ENCODE results near the gene UMAD1. TPM values are rescaled to one million over a fixed set of nuclear protein-coding genes. Genes with fewer than 3 reads are reported as not detected.
A peak's percentile ranks its signal among the peaks of the same experiment; 100 is the strongest.

UMAD1 gene
- polyA plus RNA-seq, 10 donors: 8.6 to 12.3 (median 9.9) TPM

DNA sequence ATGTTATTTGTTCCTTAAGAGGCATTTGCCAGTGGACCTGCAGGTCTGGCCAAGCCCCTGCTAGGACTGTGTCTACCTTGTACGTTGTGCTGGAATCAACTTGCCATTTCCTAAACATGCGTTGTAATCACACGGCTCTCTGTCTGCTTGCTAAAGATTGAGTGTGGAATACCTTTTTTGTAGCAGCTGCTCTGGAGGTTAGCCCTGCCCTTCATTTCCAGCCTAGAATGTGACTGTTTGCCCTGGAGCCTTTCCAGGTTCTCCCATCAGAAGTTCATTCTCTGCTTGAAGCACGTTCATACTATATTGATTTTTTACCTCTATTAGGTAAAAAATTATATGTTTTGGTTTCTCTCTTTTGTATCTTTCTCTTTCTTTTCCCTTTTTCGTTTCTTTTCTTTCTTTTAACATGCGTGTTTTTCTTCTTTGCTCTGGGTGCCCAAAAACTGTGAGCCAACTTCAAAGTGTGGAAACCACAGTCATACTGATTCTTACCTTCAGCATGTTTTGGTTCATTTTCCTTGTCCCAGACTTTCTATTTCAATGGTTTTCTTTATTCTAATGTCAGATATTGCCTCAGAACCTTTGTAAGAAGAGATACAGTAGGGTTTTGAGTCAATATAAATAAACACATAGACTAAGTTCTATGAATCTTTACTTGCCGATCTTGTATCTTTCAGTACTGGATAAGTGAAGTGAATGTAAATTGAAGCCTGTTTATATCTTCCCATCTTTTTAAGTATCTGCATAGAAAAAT, 189.7 kb downstream of the UMAD1 start:
- no peak for DNase-seq

DNA sequence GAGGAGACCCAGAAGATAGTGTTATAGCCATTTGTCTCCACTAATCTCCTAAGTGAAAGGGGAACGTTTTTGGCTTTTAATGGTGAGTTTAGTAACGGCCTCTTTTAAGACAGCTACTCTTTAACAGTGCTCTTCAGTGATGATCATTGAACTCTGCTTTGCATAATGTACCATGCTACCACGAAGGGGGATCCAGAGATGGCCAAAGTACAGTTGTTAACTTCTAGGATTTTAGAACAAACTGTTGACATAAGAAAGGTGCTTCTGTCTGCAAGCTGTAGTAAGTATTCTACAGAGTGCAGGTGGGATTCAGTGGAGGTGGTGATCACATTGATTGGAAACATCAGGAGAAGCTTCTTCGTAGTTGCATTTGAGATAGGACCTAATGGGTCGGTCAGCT, 192.0 kb downstream of the UMAD1 start:
- DNase-seq: no peak

- DNase-seq: no peak
Observed at GRCh38 chr7:7834761-7835160, 194.2 kb downstream of the UMAD1 start.

- no peak for DNase-seq
Observed at GRCh38 chr7:7841027-7841426, 200.5 kb downstream of the UMAD1 start.

DNA sequence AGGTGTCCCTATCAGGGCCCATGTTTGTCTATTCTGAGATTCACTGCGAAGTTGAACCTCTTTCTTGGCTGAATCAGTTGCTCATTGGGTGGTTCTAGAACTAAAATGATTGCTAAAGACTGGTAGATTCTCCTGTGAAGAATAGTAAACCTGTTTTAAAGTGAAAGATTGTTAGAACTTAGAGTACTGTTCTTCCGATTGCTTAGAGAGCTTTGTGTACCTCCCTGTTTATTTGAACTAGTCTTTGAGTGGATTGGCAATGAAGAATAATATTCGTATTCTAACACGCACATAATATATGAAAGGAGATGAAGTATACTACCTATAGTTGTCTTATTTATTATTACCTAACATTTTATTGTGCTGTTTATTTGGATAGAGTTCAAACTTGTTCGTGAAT, 202.7 kb downstream of the UMAD1 start:
- no peak for DNase-seq

- no peak for DNase-seq
Observed at GRCh38 chr7:7843972-7844371, 203.4 kb downstream of the UMAD1 start.

GRCh38 chr7:7848246-7848645, 207.7 kb downstream of the UMAD1 start:
- no peak for DNase-seq

GRCh38 chr7:7848892-7849291, 208.3 kb downstream of the UMAD1 start:
- DNase-seq: no peak

DNA sequence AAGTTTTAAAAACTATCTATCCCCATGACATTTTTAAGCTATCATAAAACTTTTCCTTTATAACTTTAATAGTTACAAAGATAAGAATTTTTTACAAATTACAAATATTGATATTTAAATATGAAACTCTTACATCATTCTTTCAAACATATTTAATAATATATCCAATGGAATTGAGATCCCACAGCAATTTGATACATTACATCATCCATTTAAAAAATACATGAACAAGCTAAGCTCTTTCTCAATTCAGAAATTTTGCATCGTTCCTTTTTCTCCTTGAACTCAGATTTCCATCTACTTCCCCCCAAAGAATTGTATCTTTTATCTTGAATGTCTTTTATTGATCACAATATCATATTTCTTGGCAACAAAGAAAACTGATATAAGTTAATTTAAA, 209.6 kb downstream of the UMAD1 start:
- DNase-seq: no peak

GRCh38 chr7:7851381-7851780, 210.8 kb downstream of the UMAD1 start:
- DNase-seq: no peak

GRCh38 chr7:7851991-7852390, 211.4 kb downstream of the UMAD1 start:
- no peak for DNase-seq

- no peak for DNase-seq
Observed at GRCh38 chr7:7857143-7857583, 216.6 kb downstream of the UMAD1 start.

DNA sequence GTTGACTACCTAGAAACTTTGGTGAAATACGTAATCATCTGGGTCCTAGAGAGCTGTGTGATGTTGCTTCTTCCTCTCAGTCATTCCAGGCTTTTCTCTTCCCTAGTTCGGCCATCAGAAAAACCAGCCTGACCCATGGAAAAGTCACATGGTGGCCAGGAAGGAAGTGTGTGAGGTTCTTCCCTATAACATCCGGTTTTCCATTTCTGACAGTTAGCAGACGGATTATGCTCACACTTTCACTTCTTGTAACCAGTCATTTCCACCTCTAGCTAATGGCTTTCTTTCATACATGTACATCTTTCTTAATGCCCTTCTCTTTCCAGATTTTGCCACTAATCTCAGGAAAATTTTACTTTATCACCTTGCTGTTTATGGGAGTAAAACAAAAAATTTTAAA, 218.0 kb downstream of the UMAD1 start:
- peak in 1 of 3 donors; percentile 21 for DNase-seq

DNA sequence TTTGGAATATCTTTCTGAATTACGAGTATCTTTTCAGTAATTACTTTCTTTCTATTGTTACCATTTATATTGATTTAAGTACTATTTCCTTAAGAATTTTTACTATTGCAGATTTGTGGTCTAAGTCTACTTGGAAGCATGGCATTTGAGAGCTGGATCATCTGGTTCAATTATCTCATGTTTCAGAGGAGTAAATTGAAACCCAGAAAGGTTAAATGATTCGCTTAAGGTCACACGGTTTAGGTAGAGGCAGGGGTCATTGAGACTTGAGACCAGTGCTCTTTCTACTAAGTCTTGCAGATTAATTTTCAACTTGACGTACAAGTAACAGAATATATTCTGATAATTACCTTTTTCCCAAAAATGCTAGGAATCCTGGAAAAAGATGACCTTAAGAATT, 218.9 kb downstream of the UMAD1 start:
- DNase-seq: no peak

- DNase-seq: no peak
Observed at GRCh38 chr7:7861211-7861633, 220.7 kb downstream of the UMAD1 start.

GRCh38 chr7:7862393-7862792, 221.8 kb downstream of the UMAD1 start:
- no peak for DNase-seq

DNA sequence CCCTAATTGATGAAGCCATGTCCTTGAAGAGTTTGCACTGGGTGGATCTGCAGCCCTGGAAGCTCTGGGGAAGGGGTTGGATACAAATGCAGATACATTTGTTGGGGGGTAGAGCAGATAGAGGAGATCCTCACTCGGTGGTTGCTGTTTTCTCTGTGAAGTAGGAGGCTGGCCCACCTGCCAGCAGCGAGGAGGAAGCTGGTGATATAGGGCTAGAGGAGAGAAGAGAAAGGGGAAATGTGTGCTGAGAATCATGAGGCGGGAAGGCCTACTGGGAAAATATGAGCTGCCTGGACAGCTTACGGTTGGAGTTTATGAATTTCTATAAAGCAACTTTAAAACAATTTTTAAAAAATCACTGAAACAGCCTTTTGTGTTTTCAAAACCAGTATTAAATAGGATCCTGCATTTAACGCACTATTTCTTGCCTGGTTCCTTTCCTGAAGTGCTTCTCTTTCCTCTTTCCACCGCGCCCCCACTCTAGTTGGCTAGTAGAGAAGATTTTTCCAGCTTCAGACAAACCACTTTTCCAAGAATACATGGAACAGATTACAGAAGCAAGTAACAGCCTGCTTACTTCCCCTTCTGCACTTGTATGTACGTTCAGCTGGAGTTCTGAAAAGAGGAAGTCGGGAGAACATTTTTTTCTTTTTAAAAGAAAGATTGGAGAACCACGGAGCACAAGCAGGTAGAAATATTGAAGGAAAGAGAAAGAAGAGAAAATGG, 227.5 kb downstream of the UMAD1 start:
- peak in 2 of 3 donors; percentile 52 to 66 for DNase-seq

- peak in 1 of 3 donors; percentile 15 for DNase-seq
Observed at GRCh38 chr7:7868572-7868899, 228.0 kb downstream of the UMAD1 start.

DNA sequence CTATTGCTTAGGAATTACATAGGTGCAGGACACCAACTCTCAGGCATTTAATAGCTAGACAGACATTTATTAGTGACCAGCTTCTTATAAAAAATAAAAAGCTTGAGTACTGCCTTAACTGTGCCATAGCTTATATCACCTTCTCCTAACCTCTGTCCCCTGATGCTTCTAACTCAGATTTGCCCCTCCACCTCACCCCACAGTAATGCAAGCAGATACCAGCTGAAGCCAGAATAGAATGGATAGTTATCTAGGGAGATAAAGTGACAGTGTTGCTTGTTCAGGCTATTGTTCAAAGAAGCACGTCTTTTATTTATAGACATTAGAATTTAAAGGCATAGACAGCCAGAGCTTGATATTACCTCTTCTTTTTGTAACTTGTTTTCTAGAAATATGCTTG, 228.5 kb downstream of the UMAD1 start:
- DNase-seq: no peak

DNA sequence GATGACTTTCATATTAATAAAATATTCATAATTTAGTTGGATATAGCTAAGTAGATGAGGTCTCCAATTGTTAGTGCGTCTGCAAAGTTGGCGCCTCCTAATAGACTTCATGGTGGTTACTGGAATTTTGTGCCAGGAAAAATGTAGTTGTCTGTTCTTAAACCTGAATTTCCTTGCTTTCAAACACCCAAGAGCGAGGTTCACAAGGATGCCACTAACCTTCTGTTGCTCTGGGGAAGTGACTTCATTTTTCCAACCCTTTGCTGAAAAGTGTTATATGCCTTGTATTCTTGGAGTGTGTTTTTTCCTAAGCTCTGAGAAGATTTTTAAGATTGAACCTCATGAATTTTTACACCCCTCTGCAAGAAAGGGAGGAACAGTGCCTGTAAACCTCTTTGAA, 229.1 kb downstream of the UMAD1 start:
- DNase-seq: peak in 2 of 3 donors; percentile 27 to 45

- peak in 2 of 3 donors; percentile 40 to 70 for DNase-seq
Observed at GRCh38 chr7:7870555-7870954, 230.0 kb downstream of the UMAD1 start.

- no peak for DNase-seq
Observed at GRCh38 chr7:7876419-7876818, 235.9 kb downstream of the UMAD1 start.

- no peak for DNase-seq
Observed at GRCh38 chr7:7881581-7881980, 241.0 kb downstream of the UMAD1 start.

DNA sequence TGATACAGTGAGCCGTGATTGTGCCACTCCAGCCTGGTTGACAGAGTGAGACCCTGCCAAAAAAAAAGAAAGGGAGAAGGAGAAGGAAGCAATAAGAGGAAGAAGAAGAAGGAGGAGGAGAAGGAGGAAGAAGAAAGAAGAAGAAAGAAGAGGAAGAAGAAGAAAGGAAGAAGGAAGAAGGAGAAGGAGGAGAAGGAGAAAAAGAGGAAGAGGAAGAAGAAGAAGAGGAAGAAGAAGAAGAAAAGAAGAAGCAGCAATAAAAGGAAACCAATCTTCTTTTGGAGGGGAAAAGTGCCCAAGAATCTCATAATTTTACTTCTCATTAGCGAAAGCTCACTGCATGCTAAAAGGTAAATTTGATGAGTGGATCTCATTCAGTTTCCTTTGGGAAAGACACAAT, 242.3 kb downstream of the UMAD1 start:
- no peak for DNase-seq
